Measurements from ENCODE around the gene RAB23.

Gene RAB23

DNA sequence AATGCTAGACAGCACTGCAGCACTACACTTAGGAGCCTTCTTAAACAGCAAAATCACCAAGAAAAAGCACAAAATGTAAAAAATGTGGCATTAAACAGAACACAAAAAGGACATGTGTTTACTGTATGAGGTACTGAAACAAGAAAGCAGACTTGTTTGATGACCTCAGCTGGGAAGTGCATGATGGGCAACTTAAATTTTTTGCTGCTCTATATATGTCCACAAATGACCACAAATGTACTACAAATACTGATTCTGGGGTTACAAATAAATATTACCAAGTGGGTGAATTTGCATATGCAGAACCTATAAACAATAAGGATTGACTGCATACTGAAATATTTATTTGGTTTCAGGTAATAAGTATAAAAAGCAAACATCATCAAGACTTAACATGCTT lies 13.1 kb downstream of the RAB23 start:
- no peak overlapping the region for H3K27ac ChIP-seq
- TF ChIP-seq, protein P1, sequence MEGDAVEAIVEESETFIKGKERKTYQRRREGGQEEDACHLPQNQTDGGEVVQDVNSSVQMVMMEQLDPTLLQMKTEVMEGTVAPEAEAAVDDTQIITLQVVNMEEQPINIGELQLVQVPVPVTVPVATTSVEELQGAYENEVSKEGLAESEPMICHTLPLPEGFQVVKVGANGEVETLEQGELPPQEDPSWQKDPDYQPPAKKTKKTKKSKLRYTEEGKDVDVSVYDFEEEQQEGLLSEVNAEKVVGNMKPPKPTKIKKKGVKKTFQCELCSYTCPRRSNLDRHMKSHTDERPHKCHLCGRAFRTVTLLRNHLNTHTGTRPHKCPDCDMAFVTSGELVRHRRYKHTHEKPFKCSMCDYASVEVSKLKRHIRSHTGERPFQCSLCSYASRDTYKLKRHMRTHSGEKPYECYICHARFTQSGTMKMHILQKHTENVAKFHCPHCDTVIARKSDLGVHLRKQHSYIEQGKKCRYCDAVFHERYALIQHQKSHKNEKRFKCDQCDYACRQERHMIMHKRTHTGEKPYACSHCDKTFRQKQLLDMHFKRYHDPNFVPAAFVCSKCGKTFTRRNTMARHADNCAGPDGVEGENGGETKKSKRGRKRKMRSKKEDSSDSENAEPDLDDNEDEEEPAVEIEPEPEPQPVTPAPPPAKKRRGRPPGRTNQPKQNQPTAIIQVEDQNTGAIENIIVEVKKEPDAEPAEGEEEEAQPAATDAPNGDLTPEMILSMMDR (conservative IDR thresholded peaks at IDR 0.05; ENCODE audit: low read depth), result no peak
- DNase-seq (ENCODE audit: low spot score), result no peak
- ChIA-PET POLR2A (ENCODE audit: low non-redundant PET) (no interaction called here), CTCF (no interaction called here)

DNA sequence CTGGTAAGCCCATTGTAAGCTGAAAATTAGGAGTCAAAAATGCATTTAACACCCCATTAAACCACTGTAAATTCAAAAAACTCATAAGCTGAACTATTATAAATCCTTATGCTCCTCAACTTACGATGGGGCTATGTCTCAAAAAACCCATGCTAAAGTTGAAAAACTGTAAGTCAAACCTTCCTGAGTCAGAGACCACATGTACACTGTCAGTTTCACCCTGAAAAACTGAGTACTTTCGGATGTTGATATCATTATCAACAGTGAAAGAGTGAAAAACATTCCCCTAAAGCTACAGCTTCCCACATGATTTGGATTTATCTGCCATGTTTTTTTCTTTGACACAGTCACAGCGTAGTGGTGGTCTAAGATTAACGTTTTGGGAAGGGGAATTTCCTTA lies 14.2 kb downstream of the RAB23 start:
- no peak for DNase-seq (ENCODE audit: low spot score)
- TF ChIP-seq, protein P1 (conservative IDR thresholded peaks at IDR 0.05; ENCODE audit: low read depth), result no peak
- CTCF ChIA-PET, result interaction anchor here (0.6 kb wide), 1 partner anchor 102 kb away, joined by 4 read pairs; no protein-coding TSS in a partner anchor
- no peak overlapping the region for H3K27ac ChIP-seq
- POLR2A ChIA-PET (ENCODE audit: low non-redundant PET), result interaction anchor here (0.6 kb wide), 1 partner anchor 151 kb away, joined by 7 read pairs; no protein-coding TSS in a partner anchor

DNA sequence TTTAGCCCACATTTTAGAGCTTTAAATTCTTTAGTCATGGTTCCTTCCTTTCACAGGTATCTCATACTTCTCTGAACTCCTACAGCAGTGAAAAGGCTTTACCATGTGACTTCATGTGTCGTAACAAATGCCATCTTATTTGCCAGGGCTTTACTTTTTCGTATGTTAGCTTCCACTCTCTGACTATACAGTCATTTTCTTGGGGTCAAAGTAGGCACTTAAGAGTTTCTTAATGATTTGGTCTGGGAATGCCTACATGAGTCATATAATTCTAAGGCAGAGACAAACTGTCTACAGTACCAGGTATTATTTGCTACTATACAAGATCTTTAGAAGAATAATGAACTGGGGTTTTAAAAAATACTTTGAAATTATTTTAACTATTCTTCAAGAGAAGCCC lies 15.0 kb downstream of the RAB23 start:
- no peak overlapping the region for H3K27ac ChIP-seq
- TF ChIP-seq, protein P1 (conservative IDR thresholded peaks at IDR 0.05; ENCODE audit: low read depth), result no peak
- POLR2A ChIA-PET (ENCODE audit: low non-redundant PET), result no interaction called here
- DNase-seq (ENCODE audit: low spot score), result peak; percentile 13
- CTCF ChIA-PET, result no interaction called here

DNA sequence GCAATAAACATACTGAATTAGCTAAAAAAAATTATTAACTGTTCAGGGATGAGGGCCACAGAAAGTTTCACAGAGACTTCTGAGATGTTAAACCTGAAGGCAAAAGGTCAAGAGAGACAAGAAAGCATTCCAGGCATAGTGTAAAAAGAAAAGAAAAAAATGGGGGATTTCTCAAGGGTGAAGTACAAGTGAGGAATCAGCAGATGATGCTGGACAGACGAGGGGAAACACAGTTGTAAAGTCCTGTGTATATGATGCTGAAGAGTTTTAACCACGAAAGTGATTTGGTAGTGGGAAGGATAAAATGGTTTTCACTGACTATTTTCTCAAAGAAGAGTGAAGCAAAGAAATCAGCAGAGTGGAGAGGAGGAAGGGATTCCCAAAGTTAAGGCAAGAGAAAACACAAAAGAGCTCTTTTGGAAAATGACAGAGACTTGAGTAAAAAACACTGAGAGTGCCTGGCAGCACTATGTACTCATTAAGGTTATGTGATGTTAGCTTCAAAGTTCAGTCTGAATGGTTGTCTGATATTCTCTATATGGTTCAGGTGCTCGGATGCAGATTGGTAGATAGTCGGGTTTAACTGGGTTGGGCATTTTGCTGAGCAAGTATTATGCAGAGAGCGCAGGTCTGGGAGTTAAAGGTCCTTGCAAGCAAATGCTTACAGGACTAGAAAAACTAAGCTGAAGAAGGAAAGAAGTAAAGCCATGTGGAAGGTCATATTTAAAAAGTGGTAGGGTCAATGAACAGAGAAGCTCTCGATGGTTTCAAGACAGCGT lies 16.4 kb downstream of the RAB23 start:
- no peak overlapping the region for H3K27ac ChIP-seq
- CTCF ChIA-PET, result interaction anchor here (0.6 to 0.7 kb wide), 3 partner anchors 12 to 303 kb away, joined by 3 to 5 read pairs (median 3); no protein-coding TSS in a partner anchor
- TF ChIP-seq, protein P1 (conservative IDR thresholded peaks at IDR 0.05; ENCODE audit: low read depth), result no peak
- POLR2A ChIA-PET (ENCODE audit: low non-redundant PET), result no interaction called here
- DNase-seq (ENCODE audit: low spot score), result no peak

DNA sequence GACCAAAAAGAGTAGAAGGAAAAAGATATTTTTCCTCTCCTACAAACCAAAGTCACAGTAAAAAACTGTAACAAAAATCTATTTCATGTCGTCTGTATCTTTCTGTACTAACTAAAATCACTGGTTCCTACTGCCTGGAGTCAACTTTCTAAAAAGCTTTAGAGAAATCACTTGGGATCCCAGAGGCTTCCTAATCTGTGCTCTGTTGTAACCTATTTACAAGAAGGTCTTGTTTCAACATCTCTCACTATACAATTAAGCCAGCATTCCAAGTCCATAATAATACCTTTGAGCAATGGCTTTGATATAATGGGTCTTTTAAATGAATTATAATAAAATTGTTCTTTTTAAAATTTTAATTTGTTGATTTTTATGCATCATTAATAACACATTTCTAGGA lies 20.4 kb downstream of the RAB23 start:
- CTCF ChIA-PET, result no interaction called here
- POLR2A ChIA-PET (ENCODE audit: low non-redundant PET), result no interaction called here
- DNase-seq (ENCODE audit: low spot score), result no peak
- no peak overlapping the region for H3K27ac ChIP-seq
- TF ChIP-seq, protein P1 (conservative IDR thresholded peaks at IDR 0.05; ENCODE audit: low read depth), result no peak

DNA sequence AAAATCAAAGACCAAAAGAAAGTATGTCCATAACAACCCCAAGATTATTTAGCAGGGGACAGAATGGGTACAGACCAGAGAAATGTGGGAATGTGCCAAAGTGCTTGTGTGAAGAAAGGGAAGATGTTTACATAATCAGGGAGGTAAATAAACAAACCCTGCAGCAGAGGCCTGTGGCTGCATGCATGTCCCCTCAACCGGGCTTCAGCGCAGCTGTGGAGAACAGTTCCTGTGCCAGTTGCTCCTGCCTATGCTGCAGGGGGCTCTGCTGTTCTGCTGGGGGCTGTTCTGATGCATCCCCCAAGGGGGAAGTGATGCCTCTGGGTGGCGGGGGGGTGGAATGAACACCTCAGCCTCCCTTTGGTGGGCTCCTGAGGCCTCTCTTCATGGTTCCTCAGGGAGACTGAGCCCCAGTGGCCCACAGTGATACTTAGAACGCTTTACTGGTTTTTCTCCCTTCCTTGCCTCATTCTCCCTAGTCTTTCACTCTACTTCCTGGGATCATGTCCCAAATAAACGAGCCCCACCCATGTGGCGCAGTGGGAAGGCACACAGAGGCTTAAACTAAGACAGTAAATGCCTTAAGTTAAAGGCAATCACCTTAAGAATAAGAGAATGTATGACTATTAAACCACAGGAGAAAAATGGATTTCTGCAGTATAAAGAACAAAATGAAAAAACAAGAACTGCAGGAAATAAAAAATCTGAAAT lies 23.0 kb downstream of the RAB23 start:
- DNase-seq (ENCODE audit: low spot score), result no peak
- ChIA-PET POLR2A (ENCODE audit: low non-redundant PET) (no interaction called here), CTCF (interaction anchor here (0.6 to 0.9 kb wide), 3 partner anchors 41 to 118 kb away, joined by 3 to 4 read pairs (median 3); no protein-coding TSS in a partner anchor)
- TF ChIP-seq, protein P1 (conservative IDR thresholded peaks at IDR 0.05; ENCODE audit: low read depth), result no peak
- H3K27ac ChIP-seq, result no peak overlapping the region
